HepG2 (cell line): ENCODE results near the gene MNAT1. TPM values are rescaled to one million over a fixed set of nuclear protein-coding genes. Genes with fewer than 3 reads are reported as not detected.

Experiments
- ATAC-seq: fragments of 200-7000 bp; cut with Tn5 transposase; 3 replicates; pipeline ENCODE4 v1.9.1; 2020; ENCODE audit warnings: mild to moderate bottlenecking, moderate library complexity
- BruUV-seq: library from RNA; stranded (reverse); fragments of 400-500 nt; replicated peaks from 2 replicates; lab custom pipeline; 2021; lab: Mats Ljungman, UMichigan
- CTCF ChIA-PET: fragments of 300-600 bp; formaldehyde crosslinking; extraction: SDS; loops from one replicate; lab custom pipeline; 2021; ENCODE audit warnings: low total read pairs, inconsistent platforms, low intra/inter-chr PET ratio; lab: Yijun Ruan, JAX
- POLR2A ChIA-PET: fragments of 350-600 bp; sonication (Branson Sonifier 250); formaldehyde crosslinking; loops from one replicate; lab custom pipeline; 2020; ENCODE audit warnings: antibody characterized with exemption, inconsistent platforms; lab: Yijun Ruan, JAX
- DNase-seq: peaks from one replicate; pipeline ENCODE4 v3.0.0-alpha.2; 2015; ENCODE audit warnings: low spot score
- FAIRE-seq: peaks from 3 replicates; lab custom pipeline; 2011; peaks lifted over from hg19 to GRCh38; lab: Jason Lieb, UNC
- H2AFZ ChIP-seq: one replicate; pipeline ENCODE4 v1.6.1; 2011; ENCODE audit warnings: low read length, inconsistent platforms
- H3K27ac ChIP-seq: fragments of 300-600 bp; 3 replicates; pipeline ENCODE4 v1.8.0; 2011; ENCODE audit warnings: mixed run types, mild to moderate bottlenecking, mixed read lengths, low read length, inconsistent platforms; ENCODE audit not compliant: insufficient read depth; ENCODE audit errors: extremely low read length
- H3K27me3 ChIP-seq, 2 experiments: fragments of 200-600 bp in 1 of 2; 2 replicates in 1 of 2; 3 replicates in 1 of 2; pipeline versions ENCODE4 v1.6.0 to v1.8.0; 2011; ENCODE audit warnings: low read length in 2 of 2, mild to moderate bottlenecking in 2 of 2, moderate library complexity in 2 of 2, inconsistent platforms in 1 of 2; ENCODE audit not compliant: insufficient read depth in 2 of 2, control insufficient read depth in 1 of 2
- H3K36me3 ChIP-seq, 2 experiments: fragments of 200-600 bp in 1 of 2; replicated peaks in 1 of 2; 2 replicates in 1 of 2; 3 replicates in 1 of 2; pipeline versions ENCODE4 v1.5.1 to v1.8.0; 2011; ENCODE audit warnings: low read length in 2 of 2, inconsistent platforms in 1 of 2; ENCODE audit not compliant: insufficient read depth in 2 of 2, control insufficient read depth in 1 of 2
- H3K4me1 ChIP-seq: 2 replicates; pipeline ENCODE4 v1.5.1; 2012; ENCODE audit warnings: low read length, inconsistent platforms; ENCODE audit not compliant: insufficient read depth
- H3K4me2 ChIP-seq: 2 replicates; pipeline ENCODE4 v1.6.0; 2011; ENCODE audit warnings: low read depth, low read length, inconsistent platforms
- H3K4me3 ChIP-seq, 3 experiments: fragments of 200-600 bp in 1 of 3; sonication (generic), shearing (Covaris generic) in 1 of 3; replicated peaks in 1 of 3; 2 replicates each; pipeline ENCODE4 v1.5.1; 2011 to 2016; ENCODE audit warnings: low read length in 3 of 3, inconsistent platforms in 2 of 3, low read depth in 2 of 3, mild to moderate bottlenecking in 2 of 3, control low read depth in 1 of 3, mixed read lengths in 1 of 3; ENCODE audit not compliant: insufficient read depth in 1 of 3
- H3K79me2 ChIP-seq: one replicate; pipeline ENCODE4 v1.6.1; 2011; ENCODE audit warnings: low read length, inconsistent platforms; ENCODE audit not compliant: insufficient read depth
- H3K9ac ChIP-seq: 2 replicates; pipeline ENCODE4 v1.6.0; 2011; ENCODE audit warnings: mild to moderate bottlenecking, low read depth, low read length, inconsistent platforms; ENCODE audit not compliant: insufficient read depth
- H3K9me3 ChIP-seq: 2 replicates; pipeline ENCODE4 v1.5.1; 2012; ENCODE audit warnings: mild to moderate bottlenecking, low read length
- H4K20me1 ChIP-seq: 2 replicates; pipeline ENCODE4 v1.6.0; 2011; ENCODE audit warnings: inconsistent platforms, mild to moderate bottlenecking, low read length, moderate library complexity; ENCODE audit not compliant: insufficient read depth
- CC2D1A ChIP-seq: sonication (generic); formaldehyde crosslinking; IDR thresholded peaks from 2 replicates; pipeline ENCODE4 v1.8.1; 2023; ENCODE audit warnings: mild to moderate bottlenecking, missing genetic modification reagents
- HIVEP1 ChIP-seq: sonication (generic); formaldehyde crosslinking; IDR thresholded peaks from 2 replicates; pipeline ENCODE4 v1.4.0; 2020; ENCODE audit warnings: mild to moderate bottlenecking, missing genetic modification reagents
- NRL ChIP-seq: sonication (generic); formaldehyde crosslinking; IDR thresholded peaks from 2 replicates; pipeline ENCODE4 v1.5.0; 2020; ENCODE audit warnings: missing genetic modification reagents, mild to moderate bottlenecking, moderate library complexity, borderline replicate concordance
- SIX1 ChIP-seq: sonication (generic); formaldehyde crosslinking; IDR thresholded peaks from 2 replicates; pipeline ENCODE4 v1.4.0; 2020; ENCODE audit warnings: missing genetic modification reagents, borderline replicate concordance
- ZFP36 ChIP-seq: fragments of 150-350 bp; IDR thresholded peaks from 2 replicates; pipeline ENCODE4 v1.6.1; 2018; ENCODE audit warnings: borderline replicate concordance, low read length, low read depth; ENCODE audit not compliant: partially characterized antibody
- ZFX ChIP-seq: sonication (generic); formaldehyde crosslinking; IDR thresholded peaks from 2 replicates; pipeline ENCODE4 v1.4.0; 2020; ENCODE audit warnings: mild to moderate bottlenecking, low read depth, missing genetic modification reagents, moderate library complexity
- ZNF510 ChIP-seq: sonication (generic); formaldehyde crosslinking; IDR thresholded peaks from 2 replicates; pipeline ENCODE4 v1.4.0; 2020; ENCODE audit warnings: low read depth, mild to moderate bottlenecking, missing genetic modification reagents
- WGBS: methylation state at CpG from one replicate; pipeline ENCODE4 v1.1.6; 2017; ENCODE audit warnings: low lambda C conversion rate; 5-methylcytosine and 5-hydroxymethylcytosine counted together
- in situ Hi-C: cut with HindIII; loops from 2 replicates; pipeline ENCODE4 v1.10.0; 2017; ENCODE audit warnings: low pct_unique_long_range_greater_than_20kb; ENCODE audit not compliant: extremely low pct_ligation_motif_present
- intact Hi-C: fragments of 100-400 bp; cut with micrococcal nuclease; formaldehyde crosslinking; loops from one replicate; pipeline ENCODE4 v1.10.0; 2022; ENCODE audit not compliant: unreplicated experiment
- polyA plus RNA-seq, 8 experiments: library from polyadenylated mRNA; depleted of rRNA in 3 of 8; stranded (reverse) in 7 of 8; unstranded in 1 of 8; fragments of >200 nt; fragmentation: Illumina TruSeq in 4 of 8; extraction: Trizol in 4 of 8; gene quantifications; 2 replicates each; pipeline versions ENCODE4 v1.2.1 to v1.2.3, GENCODE V29; 2011 to 2016; ENCODE audit warnings: low read depth in 4 of 8, missing spikeins in 1 of 8, mixed read lengths in 1 of 8; ENCODE audit not compliant: insufficient read depth in 1 of 8
- total RNA-seq, 5 experiments: library from RNA; depleted of rRNA; stranded (reverse); fragments of >200 nt; fragmentation: Illumina TruSeq; extraction: Trizol; gene quantifications; 2 replicates each; pipeline ENCODE4 v1.2.3, GENCODE V29; 2016; ENCODE audit warnings: low read depth in 1 of 5
- TF ChIP-seq, protein P1 (sequence below): sonication (generic); formaldehyde crosslinking; IDR thresholded peaks from 2 replicates; pipeline ENCODE4 v1.5.0; 2020; ENCODE audit warnings: mild to moderate bottlenecking, missing genetic modification reagents
- TF ChIP-seq, protein P2 (sequence below): sonication (generic); formaldehyde crosslinking; IDR thresholded peaks from 2 replicates; pipeline ENCODE4 v1.5.1; 2020; ENCODE audit warnings: missing genetic modification reagents, mild to moderate bottlenecking, borderline replicate concordance

The MNAT1 gene
- total and polyA plus RNA-seq, 2 of the 13 experiments (the other 11 are each of a cell fraction or from before 2014, with no cell fraction given): 49.2 to 94.8 TPM

DNA sequence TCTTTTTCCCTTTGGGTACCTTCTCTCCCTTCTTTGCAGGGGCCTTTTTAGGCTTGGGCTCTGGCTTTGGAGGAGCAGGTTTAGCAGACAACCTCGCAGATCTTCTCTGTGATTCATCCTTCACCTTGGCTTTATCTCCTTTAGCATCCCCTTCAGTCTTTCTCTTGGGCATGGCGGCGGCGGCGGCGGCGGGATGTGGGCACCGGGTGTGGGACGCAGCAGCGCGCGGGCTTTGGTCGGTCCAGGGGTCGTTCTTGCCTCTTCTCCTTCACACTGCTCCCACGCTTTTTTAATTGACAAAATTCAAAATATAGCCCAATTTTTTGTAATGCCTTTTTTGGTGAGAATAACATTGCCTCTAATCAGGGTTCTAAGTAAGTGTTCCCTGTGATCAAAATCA lies 237.7 kb downstream of the MNAT1 start:
- no peak for FAIRE-seq

More for the DNA sequence above, 237.7 kb downstream of the MNAT1 start:
- H3K79me2 ChIP-seq: no peaks in the 10 kb centered on the region
- no peak overlapping the region for H2AFZ ChIP-seq
- no TSS peak for BruUV-seq
- WGBS: 98% methylated on average over 15 of the region's 15 CpGs
- H3K4me1 ChIP-seq: 0 out of 2 replicates have a peak, but pooled peaks cover 2% of the 10 kb centered on the region
- POLR2A ChIA-PET: no interaction called here
- CTCF ChIA-PET: no interaction called here
- intact Hi-C loops: no loop called here
- no peaks in the 10 kb centered on the region for H3K27me3 ChIP-seq
- H3K9me3 ChIP-seq: no peaks in the 10 kb centered on the region
- in situ Hi-C loops: no loop called here
- TF ChIP-seq HIVEP1 (CRISPR knock-in tag) (no peak), NRL (CRISPR knock-in tag) (no peak), ZFX (CRISPR knock-in tag) (no peak), CC2D1A (no peak), ZNF510 (CRISPR knock-in tag) (no peak), ZFP36 (no peak), SIX1 (CRISPR knock-in tag) (no peak)
- TF ChIP-seq, protein P1, sequence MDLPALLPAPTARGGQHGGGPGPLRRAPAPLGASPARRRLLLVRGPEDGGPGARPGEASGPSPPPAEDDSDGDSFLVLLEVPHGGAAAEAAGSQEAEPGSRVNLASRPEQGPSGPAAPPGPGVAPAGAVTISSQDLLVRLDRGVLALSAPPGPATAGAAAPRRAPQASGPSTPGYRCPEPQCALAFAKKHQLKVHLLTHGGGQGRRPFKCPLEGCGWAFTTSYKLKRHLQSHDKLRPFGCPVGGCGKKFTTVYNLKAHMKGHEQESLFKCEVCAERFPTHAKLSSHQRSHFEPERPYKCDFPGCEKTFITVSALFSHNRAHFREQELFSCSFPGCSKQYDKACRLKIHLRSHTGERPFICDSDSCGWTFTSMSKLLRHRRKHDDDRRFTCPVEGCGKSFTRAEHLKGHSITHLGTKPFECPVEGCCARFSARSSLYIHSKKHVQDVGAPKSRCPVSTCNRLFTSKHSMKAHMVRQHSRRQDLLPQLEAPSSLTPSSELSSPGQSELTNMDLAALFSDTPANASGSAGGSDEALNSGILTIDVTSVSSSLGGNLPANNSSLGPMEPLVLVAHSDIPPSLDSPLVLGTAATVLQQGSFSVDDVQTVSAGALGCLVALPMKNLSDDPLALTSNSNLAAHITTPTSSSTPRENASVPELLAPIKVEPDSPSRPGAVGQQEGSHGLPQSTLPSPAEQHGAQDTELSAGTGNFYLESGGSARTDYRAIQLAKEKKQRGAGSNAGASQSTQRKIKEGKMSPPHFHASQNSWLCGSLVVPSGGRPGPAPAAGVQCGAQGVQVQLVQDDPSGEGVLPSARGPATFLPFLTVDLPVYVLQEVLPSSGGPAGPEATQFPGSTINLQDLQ (CRISPR knock-in tag): no peak
- TF ChIP-seq, protein P2, sequence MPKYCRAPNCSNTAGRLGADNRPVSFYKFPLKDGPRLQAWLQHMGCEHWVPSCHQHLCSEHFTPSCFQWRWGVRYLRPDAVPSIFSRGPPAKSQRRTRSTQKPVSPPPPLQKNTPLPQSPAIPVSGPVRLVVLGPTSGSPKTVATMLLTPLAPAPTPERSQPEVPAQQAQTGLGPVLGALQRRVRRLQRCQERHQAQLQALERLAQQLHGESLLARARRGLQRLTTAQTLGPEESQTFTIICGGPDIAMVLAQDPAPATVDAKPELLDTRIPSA: no peak
- TF ChIP-seq, all 625 proteins: peak for 0
- peaks cover 1 to 11% of the 10 kb centered on the region in 2 experiments; a peak in 4 of 5 replicates for H3K36me3 ChIP-seq
- no peak overlapping the region for H3K4me2 ChIP-seq
- H3K4me3 ChIP-seq: no peak overlapping the region
- no peaks in the 10 kb centered on the region for H4K20me1 ChIP-seq
- ATAC-seq (no peak), DNase-seq (no peak)
- H3K27ac ChIP-seq: no peak overlapping the region
- H3K9ac ChIP-seq: no peak overlapping the region
